AG20443 (cell line): ENCODE measurements around the gene ADCY2.

ENCODE experiments used
- DNase-seq: peaks from one replicate; pipeline ENCODE4 v3.0.0; 2012; ENCODE audit warnings: low spot score, mixed read lengths

The ADCY2 gene

DNA sequence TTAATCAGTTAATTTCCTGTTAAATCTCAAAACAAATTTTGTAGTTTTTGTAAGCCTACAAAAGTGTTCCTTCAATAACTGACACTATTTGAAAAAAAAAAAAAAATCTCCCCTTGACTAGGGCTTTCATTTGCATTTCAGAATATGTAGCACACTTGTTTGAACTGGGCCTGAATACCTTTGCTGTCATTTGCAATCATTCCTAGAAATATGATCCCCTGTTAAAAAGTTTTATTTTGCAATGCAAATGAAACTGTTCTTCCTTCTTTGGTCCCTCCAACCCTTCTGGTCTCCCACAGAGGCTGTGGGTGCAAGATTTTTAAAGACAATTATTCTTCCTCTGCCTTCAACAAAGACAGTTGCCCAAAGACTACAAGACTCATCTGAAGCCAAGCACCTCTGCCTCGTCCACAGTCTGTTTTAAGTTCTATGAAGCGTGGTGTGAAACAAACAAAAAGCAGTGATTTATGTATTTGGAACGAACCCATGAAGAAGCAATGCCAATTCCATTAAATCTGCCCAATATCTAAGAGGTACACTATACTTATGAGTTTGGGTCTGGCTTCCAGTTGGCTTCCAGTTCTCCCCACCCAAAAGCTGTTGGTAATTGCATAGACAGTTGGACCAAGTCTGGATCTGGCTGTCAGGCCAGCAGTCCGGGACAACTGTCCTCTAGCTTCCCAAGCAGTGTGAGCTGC lies 388.9 kb downstream of the ADCY2 start:
- DNase-seq = no peak

DNA sequence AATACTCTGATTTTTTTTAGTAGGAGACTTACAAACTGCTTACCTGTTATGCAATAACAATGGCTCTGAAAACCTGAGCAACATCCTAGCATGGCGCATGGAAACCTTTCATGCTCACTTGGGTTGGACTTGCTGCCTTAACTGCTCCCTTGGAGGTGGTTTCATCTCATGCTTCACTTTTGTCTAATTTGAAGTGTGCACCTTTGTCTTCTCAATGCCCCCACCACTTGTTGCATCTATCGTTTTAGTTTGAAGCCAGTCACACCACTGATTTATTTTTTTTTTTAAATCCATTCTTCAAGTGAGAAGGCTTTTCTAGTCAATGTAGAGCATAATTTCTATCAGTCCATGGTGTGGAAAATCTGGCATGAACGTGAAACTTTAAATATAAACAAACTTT lies 391.8 kb downstream of the ADCY2 start:
- no peak for DNase-seq

DNA sequence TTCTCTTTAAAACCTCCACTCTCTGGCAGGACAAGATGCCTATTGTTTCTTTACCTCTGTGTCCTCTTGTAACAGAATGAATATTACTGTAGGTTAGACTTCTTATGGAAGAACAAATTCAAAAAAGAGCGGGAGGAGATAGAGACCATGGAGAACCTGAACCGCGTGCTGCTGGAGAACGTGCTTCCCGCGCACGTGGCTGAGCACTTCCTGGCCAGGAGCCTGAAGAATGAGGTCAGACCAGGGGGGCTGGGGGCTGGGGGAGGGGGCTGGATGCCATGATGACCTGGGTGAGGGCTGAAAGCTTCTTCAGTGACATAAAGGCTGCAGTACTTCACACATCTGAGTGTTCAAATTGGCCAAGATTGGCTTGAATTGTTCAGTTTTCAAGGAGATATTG lies 393.6 kb downstream of the ADCY2 start:
- DNase-seq = no peak

- DNase-seq = no peak
Observed at GRCh38 chr5:7793895-7794294, 398.0 kb downstream of the ADCY2 start.

DNA sequence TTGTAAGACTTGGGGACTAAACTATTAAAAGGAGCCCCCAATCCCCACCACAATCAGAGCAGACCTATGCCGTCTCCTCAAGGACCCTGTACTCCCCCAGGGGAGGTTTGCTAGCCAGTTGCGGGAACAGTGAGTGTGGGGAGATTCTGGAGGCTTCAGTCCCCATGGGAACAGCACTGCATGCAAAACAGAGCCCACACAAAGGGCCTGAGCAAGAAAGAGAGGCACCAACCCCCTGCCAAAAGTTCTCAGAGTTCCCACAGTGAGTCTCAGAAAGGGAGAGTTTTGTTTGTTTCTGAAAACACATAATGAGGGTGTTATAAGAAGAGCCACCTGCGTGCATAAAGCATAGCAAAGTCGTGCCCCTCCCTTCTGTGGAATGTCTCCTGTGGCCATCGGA lies 398.4 kb downstream of the ADCY2 start:
- no peak for DNase-seq

- DNase-seq = no peak
Observed at GRCh38 chr5:7794823-7795222, 398.9 kb downstream of the ADCY2 start.

DNA sequence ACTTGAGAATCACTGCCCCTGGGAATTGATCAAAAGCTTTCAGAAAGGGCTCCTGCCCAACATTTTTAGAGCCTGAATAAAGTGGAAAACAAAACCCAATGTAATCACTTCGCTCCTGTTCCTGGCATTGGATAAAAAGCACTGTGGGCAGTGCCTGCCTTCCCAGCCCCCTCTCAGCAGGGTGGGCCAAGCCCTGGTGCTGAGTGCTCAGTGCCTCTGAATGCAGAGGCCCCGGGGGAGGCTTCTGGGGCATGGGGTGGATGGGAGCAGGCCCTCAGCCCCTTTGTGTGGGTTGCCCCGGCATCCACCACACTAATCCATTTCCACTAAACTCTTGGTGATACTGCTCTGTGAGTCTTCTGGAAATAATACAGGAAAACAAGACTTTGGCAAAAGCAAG lies 399.4 kb downstream of the ADCY2 start:
- DNase-seq = no peak

GRCh38 chr5:7801891-7802614 lies 406.1 kb downstream of the ADCY2 start:
- DNase-seq = no peak

DNA sequence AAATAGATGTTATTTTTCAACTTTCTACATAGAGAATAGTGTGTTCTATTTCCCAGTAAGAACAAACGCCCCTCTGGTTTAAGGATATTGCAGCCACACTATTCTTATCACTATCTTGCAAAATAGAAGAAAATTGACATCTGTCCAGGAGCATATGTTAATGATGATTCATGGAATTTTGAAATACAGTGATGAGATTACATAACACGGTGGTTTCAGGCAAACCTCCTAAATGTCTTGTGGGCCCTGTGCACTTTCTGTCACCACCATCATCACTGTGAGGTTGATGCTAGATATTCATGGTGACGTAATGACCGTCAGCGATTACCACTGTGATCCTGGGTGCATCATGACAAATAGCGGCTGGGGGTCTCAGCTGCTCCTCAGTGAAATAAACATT lies 406.9 kb downstream of the ADCY2 start:
- no peak for DNase-seq

DNA sequence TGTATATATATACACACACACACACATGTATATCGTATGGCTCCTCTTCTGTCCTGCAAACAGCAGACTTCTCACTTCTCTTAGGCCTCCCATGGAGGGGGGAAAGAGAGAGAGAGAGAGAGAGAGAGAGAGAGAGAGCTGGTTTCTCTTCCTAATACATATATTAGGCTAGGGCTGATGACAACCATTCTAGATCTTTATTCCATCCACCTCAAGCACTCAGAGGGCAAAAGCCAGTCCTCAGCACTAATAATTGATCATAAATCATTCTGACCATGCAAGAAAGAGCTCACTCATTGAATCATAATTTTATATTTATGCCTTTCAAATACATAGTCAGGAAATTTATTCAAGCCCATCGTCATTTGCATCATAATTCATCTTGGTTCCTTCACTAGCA lies 408.0 kb downstream of the ADCY2 start:
- no peak for DNase-seq

DNA sequence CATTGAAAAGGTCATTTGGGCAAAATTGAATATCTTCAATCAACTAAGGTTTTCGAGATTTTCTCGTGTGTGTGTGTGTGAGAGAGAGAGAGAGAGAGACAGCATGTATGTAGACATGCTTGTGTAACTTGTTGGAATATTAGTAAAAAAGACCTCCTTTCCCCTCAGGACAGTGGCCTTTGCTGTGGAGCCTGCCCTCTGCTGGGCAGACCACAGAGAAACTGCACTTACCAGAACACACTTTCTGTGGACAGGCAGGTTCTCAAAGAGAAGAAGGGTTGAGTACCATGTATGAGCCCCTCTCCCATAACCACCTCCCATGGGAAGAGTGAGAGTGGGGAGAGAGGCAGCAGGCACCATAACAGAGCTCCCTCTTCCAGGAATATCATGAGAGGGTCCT lies 409.4 kb downstream of the ADCY2 start:
- no peak for DNase-seq

- no peak for DNase-seq
Observed at GRCh38 chr5:7808998-7809397, 413.1 kb downstream of the ADCY2 start.

DNA sequence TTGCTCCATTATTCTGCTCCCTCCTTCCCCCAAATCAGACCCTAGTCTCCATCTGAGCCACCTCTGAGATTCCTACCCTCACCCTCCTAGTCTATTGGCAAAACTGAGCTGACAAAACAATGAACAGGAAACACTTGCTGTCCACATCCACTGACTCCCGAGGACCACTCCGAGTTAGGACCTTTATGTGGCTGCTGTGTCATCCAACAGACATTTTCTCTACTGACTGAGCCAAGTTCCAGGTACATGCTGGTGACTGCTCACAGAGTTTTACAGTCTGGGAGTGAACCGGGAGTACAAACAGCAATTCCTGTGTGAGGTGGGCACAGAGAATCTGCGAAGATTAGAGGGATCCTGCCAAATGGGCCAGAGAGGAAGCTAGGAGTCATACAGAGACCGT lies 415.8 kb downstream of the ADCY2 start:
- no peak for DNase-seq

DNA sequence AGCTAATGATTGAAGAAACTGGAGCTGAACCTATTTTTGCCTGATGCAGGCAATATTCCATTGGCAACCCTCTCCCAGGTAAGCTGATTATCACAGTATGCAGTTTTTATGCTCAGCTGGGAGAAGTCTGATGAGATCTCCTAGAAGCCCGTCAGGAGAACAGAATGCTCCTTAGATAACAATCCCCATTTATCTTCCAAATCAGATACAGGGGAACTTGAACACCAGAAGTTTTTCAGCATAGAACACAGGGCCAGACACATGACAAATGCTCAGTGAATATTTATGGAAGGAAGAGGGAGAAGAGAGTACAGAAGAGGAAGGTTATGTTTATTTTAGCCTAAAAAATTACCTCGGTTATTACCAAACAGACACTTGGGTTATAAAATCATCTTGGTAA lies 417.1 kb downstream of the ADCY2 start:
- no peak for DNase-seq

DNA sequence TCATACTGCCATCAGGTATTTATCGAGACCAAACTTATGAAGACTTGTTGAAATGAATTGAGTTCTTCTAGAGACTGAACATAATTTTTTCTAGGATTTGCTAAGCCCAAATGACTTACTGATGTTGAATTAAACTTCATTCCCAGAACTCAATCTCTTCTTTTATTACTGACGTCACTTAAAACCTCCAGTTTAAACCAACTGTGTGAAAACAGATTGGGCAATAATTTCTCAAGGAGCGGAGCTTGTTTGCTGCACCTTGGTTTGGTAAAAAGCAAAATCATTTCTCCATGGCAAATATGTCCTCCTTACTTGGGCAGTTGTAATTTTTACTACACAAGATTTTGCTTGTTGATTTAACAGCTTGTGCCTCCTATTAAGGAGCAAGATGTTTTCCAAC lies 417.6 kb downstream of the ADCY2 start:
- no peak for DNase-seq

DNA sequence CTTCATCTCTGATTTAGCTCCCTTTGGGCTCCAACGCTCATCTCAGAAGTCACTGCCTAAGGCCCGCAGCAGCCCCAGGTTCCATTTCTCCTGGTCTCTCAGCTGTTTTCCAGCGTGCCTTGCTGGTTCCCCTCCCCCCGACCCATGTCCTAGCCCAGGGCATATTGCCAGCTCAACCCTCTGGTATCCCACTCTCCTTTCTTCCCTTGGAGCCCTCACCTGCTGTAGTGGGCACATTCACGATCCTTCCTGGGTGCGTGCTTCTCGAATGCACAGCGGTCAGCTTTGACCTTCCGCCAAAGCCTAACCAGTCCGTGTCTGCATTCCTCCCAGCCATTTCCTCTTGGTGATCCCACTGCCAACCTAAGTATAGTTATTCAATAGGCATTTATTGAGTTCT lies 418.9 kb downstream of the ADCY2 start:
- no peak for DNase-seq

DNA sequence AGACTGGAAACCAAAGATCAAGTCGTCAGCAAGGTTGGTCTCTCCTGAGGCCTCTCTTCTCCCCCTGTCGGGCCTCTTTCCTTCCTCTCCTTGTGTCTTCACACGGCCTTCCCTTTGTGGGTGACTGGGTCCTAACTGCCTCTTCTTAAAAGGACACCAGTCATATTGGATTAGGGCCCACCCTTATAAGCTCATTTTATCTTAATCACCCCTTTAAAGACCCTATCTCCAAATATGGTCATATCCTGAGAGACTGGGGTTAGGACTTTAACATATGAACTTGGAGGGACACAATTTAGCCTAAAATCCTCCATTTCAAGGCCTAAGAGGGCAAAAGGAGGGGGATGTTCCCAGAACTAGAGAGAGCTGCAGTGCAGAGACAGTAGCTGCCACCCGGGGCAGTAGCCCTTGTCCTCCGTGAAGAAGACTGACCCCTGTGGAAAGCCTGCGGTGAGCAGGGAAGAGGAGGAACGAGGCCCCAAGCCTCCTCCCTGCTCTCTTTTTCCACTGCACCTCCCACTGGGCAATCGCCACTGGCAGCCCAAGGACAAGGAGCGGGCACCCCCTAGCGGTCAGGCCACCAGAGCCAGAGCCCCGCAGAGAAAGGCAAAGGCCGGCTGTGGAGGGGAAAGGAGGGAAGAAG lies 420.1 kb downstream of the ADCY2 start:
- peak; percentile 90 for DNase-seq

DNA sequence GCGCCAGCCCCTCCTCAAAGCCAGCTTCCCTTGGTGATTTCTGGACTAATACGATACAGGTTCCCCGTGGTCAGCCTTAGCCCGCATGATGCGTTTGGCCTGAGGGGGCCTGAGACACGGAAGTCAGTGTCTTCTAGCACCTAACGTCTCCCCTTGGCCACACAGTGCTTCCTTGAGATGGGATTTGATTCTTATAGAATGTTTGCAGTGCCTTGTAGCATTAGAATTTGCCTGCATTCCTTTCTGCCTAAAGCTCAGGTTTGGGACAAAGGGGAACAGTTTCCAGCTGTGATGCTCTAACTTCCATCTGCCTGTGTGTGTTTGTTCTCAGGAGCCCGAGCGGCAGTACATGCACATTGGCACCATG lies 420.6 kb downstream of the ADCY2 start:
- DNase-seq = no peak

DNA sequence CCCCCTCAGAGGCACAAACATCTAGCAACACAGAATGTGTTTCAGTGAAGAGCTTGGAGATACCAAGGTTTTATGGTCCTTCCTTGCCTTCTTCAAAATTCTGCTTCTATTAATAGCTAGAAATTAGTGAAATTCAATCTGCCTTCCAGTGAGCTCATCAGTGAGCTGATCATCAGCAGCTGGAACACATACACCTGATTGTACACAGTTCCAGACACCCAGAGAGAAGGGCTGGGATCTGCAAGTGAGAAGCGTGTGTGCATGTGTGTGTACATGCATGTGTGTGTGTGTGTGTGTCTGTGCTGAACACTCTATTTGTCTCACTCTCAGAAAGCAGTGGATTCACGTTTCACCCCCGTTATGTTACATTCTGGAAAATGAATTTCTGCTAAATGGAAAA lies 426.5 kb downstream of the ADCY2 start:
- no peak for DNase-seq

GRCh38 chr5:7823594-7823993 lies 427.7 kb downstream of the ADCY2 start:
- no peak for DNase-seq

DNA sequence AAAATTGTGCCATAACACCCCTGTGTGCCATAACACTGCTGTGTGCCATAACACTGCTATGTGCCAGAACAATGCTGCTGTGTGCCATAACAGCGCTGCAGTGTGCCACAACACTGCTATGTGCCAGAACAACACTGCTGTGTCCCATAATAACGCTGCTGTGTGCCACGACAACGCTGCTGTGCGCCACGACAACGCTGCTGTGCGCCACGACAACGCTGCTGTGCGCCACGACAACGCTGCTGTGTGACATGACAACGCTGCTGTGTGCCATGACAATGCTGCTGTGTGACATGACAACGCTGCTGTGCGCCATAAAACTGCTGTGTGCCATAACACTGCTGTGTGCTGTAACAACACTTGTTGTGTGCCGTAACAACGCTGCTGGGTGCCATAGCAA lies 429.1 kb downstream of the ADCY2 start:
- no peak for DNase-seq

DNA sequence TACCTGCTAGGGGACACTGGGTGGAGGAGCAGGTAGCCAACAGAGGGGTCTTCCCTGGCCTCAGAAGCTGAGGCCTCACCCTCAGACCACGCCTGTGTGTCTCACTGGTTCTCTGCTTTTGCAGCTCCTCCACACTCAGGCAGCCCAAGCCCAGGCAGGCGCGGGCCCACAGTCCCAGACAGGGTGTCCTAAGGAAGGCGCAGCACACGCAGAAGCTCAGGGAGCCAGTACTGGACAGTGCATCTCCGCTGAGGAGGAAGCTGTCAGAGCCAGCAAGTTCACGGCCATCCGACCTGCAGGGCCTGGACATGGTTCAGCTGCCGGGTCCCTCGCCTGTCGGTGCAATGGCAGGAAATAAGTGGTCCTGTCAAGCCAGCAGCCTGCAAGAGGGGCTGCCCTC lies 429.7 kb downstream of the ADCY2 start:
- DNase-seq = no peak

GRCh38 chr5:7827610-7828009 lies 431.7 kb downstream of the ADCY2 start:
- DNase-seq = peak; percentile 56

GRCh38 chr5:7828269-7828668 lies 432.3 kb downstream of the ADCY2 start:
- DNase-seq = no peak
